Measurements from ENCODE around the gene EARS2. TPM values are rescaled to one million over a fixed set of nuclear protein-coding genes. Genes with fewer than 3 reads are reported as not detected.

Gene EARS2
- total and polyA plus RNA-seq, 7 experiments from 2014 or later: 10.6 to 19.2 (median 15.1) TPM

GRCh38 chr16:23506606-23506994, 50.5 kb downstream of the EARS2 start:
- Mint-ChIP-seq H3K9me3 (no peaks in the 10 kb centered on the region), H3K36me3 (peaks cover 0 to 17% (median 0%) of the 10 kb centered on the region in 5 donors), H3K27ac (peak overlapping the region in 4 of 9 donors; percentile 12 to 62 (median 25)), H3K4me3 (peak overlapping the region in 5 of 10 donors; percentile 29 to 99 (median 61)), H3K27me3 (no peaks in the 10 kb centered on the region), H3K4me1 (peaks cover 45 to 85% (median 65%) of the 10 kb centered on the region in 7 donors)
- H3K9me3 ChIP-seq (ENCODE audit: control insufficient read depth in 2 of 3, low read length in 3 of 3): no peaks in the 10 kb centered on the region
- DNase-seq: no peak
- intact Hi-C loops (cut with micrococcal nuclease): no loop called here
- H3K4me3 ChIP-seq (ENCODE audit: low read length): no peak overlapping the region
- ChIA-PET CTCF (no interaction called here), POLR2A (no interaction called here)
- H3K36me3 ChIP-seq (ENCODE audit: control insufficient read depth in 2 of 3, insufficient read depth in 3 of 3, low read length in 3 of 3): peaks cover 0 to 8% (median 0%) of the 10 kb centered on the region in 3 experiments
- no peak for ATAC-seq
- H3K27me3 ChIP-seq (ENCODE audit: control insufficient read depth in 2 of 2, insufficient read depth in 2 of 2, low read length in 2 of 2): no peaks in the 10 kb centered on the region
- no peak overlapping the region for H3K27ac ChIP-seq (ENCODE audit: low read depth, low read length)
- peaks cover 39 to 56% of the 10 kb centered on the region in 2 donors for H3K4me1 ChIP-seq (ENCODE audit: control insufficient read depth in 2 of 2, insufficient read depth in 2 of 2, low read length in 2 of 2)

GRCh38 chr16:23505671-23506605, 51.2 kb downstream of the EARS2 start:
- no peak overlapping the region for H3K27ac ChIP-seq (ENCODE audit: low read depth, low read length)
- H3K4me3 Mint-ChIP-seq: peak overlapping the region in 6 of 10 donors; percentile 9 to 99 (median 24)
- H3K36me3 Mint-ChIP-seq: peaks cover 0 to 17% (median 0%) of the 10 kb centered on the region in 5 donors
- H3K27me3 ChIP-seq (ENCODE audit: control insufficient read depth in 2 of 2, insufficient read depth in 2 of 2, low read length in 2 of 2): no peaks in the 10 kb centered on the region
- no peaks in the 10 kb centered on the region for H3K27me3 Mint-ChIP-seq
- H3K4me3 ChIP-seq (ENCODE audit: low read length): no peak overlapping the region
- no peak for ATAC-seq
- no peak for DNase-seq
- no peaks in the 10 kb centered on the region for H3K9me3 ChIP-seq (ENCODE audit: control insufficient read depth in 2 of 3, low read length in 3 of 3)
- POLR2A ChIA-PET: no interaction called here
- intact Hi-C loops (cut with micrococcal nuclease): no loop called here
- CTCF ChIA-PET: no interaction called here
- H3K27ac Mint-ChIP-seq: peak overlapping the region in 4 of 9 donors; percentile 18 to 56 (median 37)
- peaks cover 39 to 56% of the 10 kb centered on the region in 2 donors for H3K4me1 ChIP-seq (ENCODE audit: control insufficient read depth in 2 of 2, insufficient read depth in 2 of 2, low read length in 2 of 2)
- peaks cover 46 to 84% (median 70%) of the 10 kb centered on the region in 7 donors for H3K4me1 Mint-ChIP-seq
- no peaks in the 10 kb centered on the region for H3K9me3 Mint-ChIP-seq
- peaks cover 0 to 13% (median 0%) of the 10 kb centered on the region in 3 experiments for H3K36me3 ChIP-seq (ENCODE audit: control insufficient read depth in 2 of 3, insufficient read depth in 3 of 3, low read length in 3 of 3)

- H3K27ac Mint-ChIP-seq: peak overlapping the region in 1 of 9 donors; percentile 89
- H3K36me3 Mint-ChIP-seq: peaks cover 0 to 15% (median 0%) of the 10 kb centered on the region in 5 donors
- H3K9me3 ChIP-seq (ENCODE audit: control insufficient read depth in 2 of 3, low read length in 3 of 3): no peaks in the 10 kb centered on the region
- H3K9me3 Mint-ChIP-seq: no peaks in the 10 kb centered on the region
- ChIA-PET CTCF (interaction anchor here (0.6 to 1.0 kb wide), 2 partner anchors 14 to 20 kb away, joined by 3 read pairs; no protein-coding TSS in a partner anchor), POLR2A (no interaction called here)
- peaks cover 0 to 14% (median 0%) of the 10 kb centered on the region in 3 experiments for H3K36me3 ChIP-seq (ENCODE audit: control insufficient read depth in 2 of 3, insufficient read depth in 3 of 3, low read length in 3 of 3)
- H3K4me1 ChIP-seq (ENCODE audit: control insufficient read depth in 2 of 2, insufficient read depth in 2 of 2, low read length in 2 of 2): peaks cover 39 to 52% of the 10 kb centered on the region in 2 donors
- DNase-seq: no peak
- peaks cover 45 to 88% (median 75%) of the 10 kb centered on the region in 7 donors for H3K4me1 Mint-ChIP-seq
- H3K27me3 Mint-ChIP-seq: no peaks in the 10 kb centered on the region
- intact Hi-C loops (cut with micrococcal nuclease): no loop called here
- H3K27ac ChIP-seq (ENCODE audit: low read depth, low read length): no peak overlapping the region
- no peaks in the 10 kb centered on the region for H3K27me3 ChIP-seq (ENCODE audit: control insufficient read depth in 2 of 2, insufficient read depth in 2 of 2, low read length in 2 of 2)
- H3K4me3 Mint-ChIP-seq: peak overlapping the region in 4 of 10 donors; percentile 14 to 99 (median 68)
- ATAC-seq: peak; percentile 2
- H3K4me3 ChIP-seq (ENCODE audit: low read length): no peak overlapping the region
Measured at GRCh38 chr16:23505180-23505665, 51.9 kb downstream of the EARS2 start.

- intact Hi-C loops (cut with micrococcal nuclease): no loop called here
- CTCF ChIA-PET: interaction anchor here (0.6 to 1.0 kb wide), 2 partner anchors 13 to 21 kb away, joined by 3 read pairs; no protein-coding TSS in a partner anchor
- Mint-ChIP-seq H3K27ac (peak overlapping the region in 2 of 9 donors; percentile 14 to 89), H3K9me3 (no peaks in the 10 kb centered on the region), H3K36me3 (peaks cover 0 to 15% (median 0%) of the 10 kb centered on the region in 5 donors), H3K4me1 (peaks cover 50 to 91% (median 79%) of the 10 kb centered on the region in 7 donors), H3K27me3 (no peaks in the 10 kb centered on the region), H3K4me3 (peak overlapping the region in 5 of 10 donors; percentile 10 to 71 (median 46))
- no peaks in the 10 kb centered on the region for H3K9me3 ChIP-seq (ENCODE audit: control insufficient read depth in 2 of 3, low read length in 3 of 3)
- DNase-seq (peak in 1 of 9 donors; percentile 72), ATAC-seq (peak; percentile 90)
- no peak overlapping the region for H3K27ac ChIP-seq (ENCODE audit: low read depth, low read length)
- H3K27me3 ChIP-seq (ENCODE audit: control insufficient read depth in 2 of 2, insufficient read depth in 2 of 2, low read length in 2 of 2): no peaks in the 10 kb centered on the region
- peaks cover 39 to 52% of the 10 kb centered on the region in 2 donors for H3K4me1 ChIP-seq (ENCODE audit: control insufficient read depth in 2 of 2, insufficient read depth in 2 of 2, low read length in 2 of 2)
- H3K4me3 ChIP-seq (ENCODE audit: low read length): no peak overlapping the region
- peaks cover 0 to 14% (median 0%) of the 10 kb centered on the region in 3 experiments for H3K36me3 ChIP-seq (ENCODE audit: control insufficient read depth in 2 of 3, insufficient read depth in 3 of 3, low read length in 3 of 3)
- POLR2A ChIA-PET: no interaction called here
Measured at GRCh38 chr16:23504453-23505179, 52.5 kb downstream of the EARS2 start.

GRCh38 chr16:23504076-23504452, 53.1 kb downstream of the EARS2 start:
- intact Hi-C loops (cut with micrococcal nuclease): no loop called here
- no peaks in the 10 kb centered on the region for H3K27me3 ChIP-seq (ENCODE audit: control insufficient read depth in 2 of 2, insufficient read depth in 2 of 2, low read length in 2 of 2)
- CTCF ChIA-PET: interaction anchor here (1.0 kb wide), 1 partner anchor 21 kb away, joined by 3 read pairs; no protein-coding TSS in a partner anchor
- no peaks in the 10 kb centered on the region for H3K9me3 Mint-ChIP-seq
- peak overlapping the region in 1 of 9 donors; percentile 89 for H3K27ac Mint-ChIP-seq
- ATAC-seq: no peak
- H3K27me3 Mint-ChIP-seq: no peaks in the 10 kb centered on the region
- no peak overlapping the region for H3K4me3 ChIP-seq (ENCODE audit: low read length)
- peaks cover 46 to 85% (median 75%) of the 10 kb centered on the region in 7 donors for H3K4me1 Mint-ChIP-seq
- H3K4me3 Mint-ChIP-seq: no peak overlapping the region
- POLR2A ChIA-PET: no interaction called here
- peaks cover 0 to 14% (median 0%) of the 10 kb centered on the region in 3 experiments for H3K36me3 ChIP-seq (ENCODE audit: control insufficient read depth in 2 of 3, insufficient read depth in 3 of 3, low read length in 3 of 3)
- H3K36me3 Mint-ChIP-seq: peaks cover 0 to 12% (median 0%) of the 10 kb centered on the region in 5 donors
- H3K9me3 ChIP-seq (ENCODE audit: control insufficient read depth in 2 of 3, low read length in 3 of 3): no peaks in the 10 kb centered on the region
- no peak for DNase-seq
- peaks cover 35 to 46% of the 10 kb centered on the region in 2 donors for H3K4me1 ChIP-seq (ENCODE audit: control insufficient read depth in 2 of 2, insufficient read depth in 2 of 2, low read length in 2 of 2)
- no peak overlapping the region for H3K27ac ChIP-seq (ENCODE audit: low read depth, low read length)

GRCh38 chr16:23502466-23502865, 54.7 kb downstream of the EARS2 start:
- CTCF ChIA-PET: no interaction called here
- Mint-ChIP-seq H3K27me3 (no peaks in the 10 kb centered on the region), H3K27ac (no peak overlapping the region), H3K4me1 (peaks cover 40 to 84% (median 72%) of the 10 kb centered on the region in 7 donors), H3K4me3 (no peak overlapping the region), H3K36me3 (peaks cover 0 to 3% (median 0%) of the 10 kb centered on the region in 5 donors), H3K9me3 (no peaks in the 10 kb centered on the region)
- H3K27me3 ChIP-seq (ENCODE audit: control insufficient read depth in 2 of 2, insufficient read depth in 2 of 2, low read length in 2 of 2): no peaks in the 10 kb centered on the region
- DNase-seq: no peak
- POLR2A ChIA-PET: no interaction called here
- ATAC-seq: no peak
- no peaks in the 10 kb centered on the region for H3K9me3 ChIP-seq (ENCODE audit: control insufficient read depth in 2 of 3, low read length in 3 of 3)
- intact Hi-C loops (cut with micrococcal nuclease): no loop called here
- H3K36me3 ChIP-seq (ENCODE audit: control insufficient read depth in 2 of 3, insufficient read depth in 3 of 3, low read length in 3 of 3): peaks cover 0 to 14% (median 0%) of the 10 kb centered on the region in 3 experiments
- H3K4me3 ChIP-seq (ENCODE audit: low read length): no peak overlapping the region
- H3K27ac ChIP-seq (ENCODE audit: low read depth, low read length): no peak overlapping the region
- H3K4me1 ChIP-seq (ENCODE audit: control insufficient read depth in 2 of 2, insufficient read depth in 2 of 2, low read length in 2 of 2): peaks cover 26 to 37% of the 10 kb centered on the region in 2 donors

All from naive thymus-derived CD4-positive, alpha-beta T cell (primary cell).